ENCODE measurements around the gene VPS26C.

GRCh38 chr21:37237346-37237745 lies 29.8 kb downstream of the VPS26C start:
- no peak for TF ChIP-seq CTCF (conservative IDR thresholded peaks at IDR 0.05; ENCODE audit: low read length)
- TF ChIP-seq EZH2phosphoT487 (IDR thresholded peaks at IDR 0.05; ENCODE audit: borderline replicate concordance): no peak
